GM10266 (cell line): ENCODE data around the gene MKRN2OS.

Experiments used
- DNase-seq: peaks from one replicate; pipeline ENCODE4 v3.0.0; 2012; ENCODE audit errors: extremely low spot score
- TF ChIP-seq, protein P1 (sequence below): IDR thresholded peaks from 2 replicates; pipeline ENCODE4 v1.5.1; 2012; ENCODE audit warnings: mild to moderate bottlenecking, low read depth; ENCODE audit not compliant: control insufficient read depth, insufficient read depth; ENCODE audit errors: missing control alignments

Gene MKRN2OS

DNA sequence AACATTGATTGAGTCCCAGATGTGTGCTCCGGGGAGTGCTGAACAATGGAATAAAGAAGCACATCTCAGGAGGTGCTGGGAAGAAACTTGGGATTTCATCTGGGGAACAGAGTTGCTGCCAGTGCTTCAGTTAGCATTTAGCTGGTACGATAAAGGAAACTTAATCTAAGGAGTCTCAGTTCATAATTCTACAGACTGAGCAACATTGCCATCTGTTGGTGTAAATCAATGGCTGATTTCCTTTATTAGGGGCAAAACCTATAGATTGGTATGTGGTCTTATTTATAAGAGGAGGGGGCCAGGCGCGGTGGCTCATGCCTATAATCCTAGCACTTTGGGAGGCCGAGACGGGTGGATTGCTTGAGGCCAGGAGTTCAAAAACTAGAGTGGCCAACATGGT is 8.9 kb downstream of the MKRN2OS start:
- TF ChIP-seq, protein P1, sequence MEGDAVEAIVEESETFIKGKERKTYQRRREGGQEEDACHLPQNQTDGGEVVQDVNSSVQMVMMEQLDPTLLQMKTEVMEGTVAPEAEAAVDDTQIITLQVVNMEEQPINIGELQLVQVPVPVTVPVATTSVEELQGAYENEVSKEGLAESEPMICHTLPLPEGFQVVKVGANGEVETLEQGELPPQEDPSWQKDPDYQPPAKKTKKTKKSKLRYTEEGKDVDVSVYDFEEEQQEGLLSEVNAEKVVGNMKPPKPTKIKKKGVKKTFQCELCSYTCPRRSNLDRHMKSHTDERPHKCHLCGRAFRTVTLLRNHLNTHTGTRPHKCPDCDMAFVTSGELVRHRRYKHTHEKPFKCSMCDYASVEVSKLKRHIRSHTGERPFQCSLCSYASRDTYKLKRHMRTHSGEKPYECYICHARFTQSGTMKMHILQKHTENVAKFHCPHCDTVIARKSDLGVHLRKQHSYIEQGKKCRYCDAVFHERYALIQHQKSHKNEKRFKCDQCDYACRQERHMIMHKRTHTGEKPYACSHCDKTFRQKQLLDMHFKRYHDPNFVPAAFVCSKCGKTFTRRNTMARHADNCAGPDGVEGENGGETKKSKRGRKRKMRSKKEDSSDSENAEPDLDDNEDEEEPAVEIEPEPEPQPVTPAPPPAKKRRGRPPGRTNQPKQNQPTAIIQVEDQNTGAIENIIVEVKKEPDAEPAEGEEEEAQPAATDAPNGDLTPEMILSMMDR: no peak
- no peak for DNase-seq

GRCh38 chr3:12532182-12532581 is 13.1 kb downstream of the MKRN2OS start:
- no peak for DNase-seq
- TF ChIP-seq, protein P1: no peak

GRCh38 chr3:12527757-12528143 is 17.5 kb downstream of the MKRN2OS start:
- TF ChIP-seq, protein P1: no peak
- no peak for DNase-seq

DNA sequence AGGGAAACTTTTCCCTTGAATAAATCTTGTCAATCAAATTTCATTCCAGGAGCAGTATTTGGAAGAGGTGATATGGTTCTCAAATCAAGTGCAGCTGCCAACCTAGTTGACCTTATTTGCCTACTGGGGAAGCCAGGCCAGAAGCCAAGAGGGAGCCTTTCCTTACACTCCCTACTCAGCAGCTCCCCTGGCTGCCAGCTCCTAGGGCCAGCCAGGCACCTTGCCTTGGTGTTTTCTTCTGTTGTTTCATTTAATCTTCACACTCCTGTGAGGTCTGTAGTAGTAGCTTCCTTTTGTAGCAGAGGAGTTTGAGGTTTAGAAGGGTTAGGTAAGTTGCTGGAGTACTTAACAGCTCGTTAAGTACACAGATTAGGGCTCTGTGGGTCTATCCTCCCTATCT is 22.6 kb downstream of the MKRN2OS start:
- no peak for DNase-seq
- TF ChIP-seq, protein P1: no peak

GRCh38 chr3:12521010-12521409 is 24.3 kb downstream of the MKRN2OS start:
- TF ChIP-seq, protein P1: no peak
- DNase-seq: no peak

DNA sequence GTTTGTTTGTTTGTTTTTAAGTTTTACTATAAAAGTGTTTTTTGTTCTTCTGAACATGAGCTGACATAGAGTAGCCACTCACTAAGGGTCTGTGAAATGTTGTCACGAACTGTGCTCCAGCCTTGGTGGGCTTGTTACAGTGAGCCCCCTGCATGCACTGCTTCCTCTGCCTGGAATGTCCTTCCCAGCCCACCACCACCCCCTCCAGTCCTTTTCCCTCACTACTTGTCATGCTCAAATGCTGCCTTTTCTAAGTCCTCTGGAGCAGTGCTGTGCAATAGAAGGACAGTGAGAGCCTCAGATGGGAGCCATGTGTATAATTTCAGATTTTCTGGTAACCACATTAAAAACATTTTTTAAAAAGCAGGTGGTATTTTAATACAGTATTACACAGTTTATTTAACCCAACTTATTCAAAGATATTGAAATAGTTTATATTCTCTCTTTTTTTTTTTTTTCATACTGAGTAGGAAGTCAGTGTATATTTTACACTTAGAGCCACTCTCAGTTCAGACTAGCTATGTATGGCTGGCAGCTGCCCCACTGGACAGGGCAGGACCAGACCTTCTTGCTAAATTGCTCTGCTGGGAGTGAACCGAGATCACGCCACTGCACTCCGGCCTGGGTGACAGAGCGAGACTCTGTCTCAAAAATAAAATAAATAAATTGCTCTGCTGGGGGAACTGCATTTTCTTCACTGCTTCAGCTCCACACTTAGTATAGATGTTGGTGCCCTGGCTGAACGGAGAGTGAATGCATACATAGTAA is 26.9 kb downstream of the MKRN2OS start:
- no peak for DNase-seq
- TF ChIP-seq, protein P1: no peak

DNA sequence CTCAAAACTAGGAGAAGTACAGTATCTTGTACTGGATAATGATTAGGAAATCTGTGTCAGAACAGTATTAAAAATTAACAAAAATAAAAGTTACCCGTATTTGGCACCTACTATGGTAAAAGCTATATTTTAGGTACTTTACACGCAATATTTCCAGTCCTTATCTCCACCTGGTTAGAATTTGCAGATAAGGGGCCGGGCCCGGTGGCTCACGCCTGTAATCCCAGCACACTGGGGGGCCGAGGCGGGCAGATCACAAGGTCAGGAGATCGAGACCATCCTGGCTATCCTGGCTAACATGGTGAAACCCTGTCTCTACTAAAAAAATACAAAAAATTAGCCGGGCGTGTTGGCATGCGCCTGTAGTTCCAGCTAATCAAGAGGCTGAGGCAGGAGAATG is 28.4 kb downstream of the MKRN2OS start:
- DNase-seq: no peak
- TF ChIP-seq, protein P1: no peak
